NCI-H187 (cell line): ENCODE measurements around the gene TXNL4B.
"Not testable (repeated sequence)": the region's sequence is repeated elsewhere in the genome, so short reads cannot be mapped to it uniquely, and the experiment has no call there.

ENCODE experiments used
- DNase-seq, 2 experiments: peaks; one replicate each; lab custom pipeline; 2025; lab: John Stamatoyannopoulos, UW

Gene TXNL4B

GRCh38 chr16:72073560-72074230 lies 19.7 kb downstream of the TXNL4B start:
- DNase-seq: no peak

GRCh38 chr16:72072514-72073342 lies 20.7 kb downstream of the TXNL4B start:
- no peak for DNase-seq

GRCh38 chr16:72068930-72069329 lies 24.5 kb downstream of the TXNL4B start:
- DNase-seq: no peak

- no peak for DNase-seq
These were observed 26.7 kb downstream of the TXNL4B start for GRCh38 chr16:72066747-72067146.

GRCh38 chr16:72064361-72064894 lies 29.0 kb downstream of the TXNL4B start:
- no peak for DNase-seq

GRCh38 chr16:72061564-72061963 lies 31.9 kb downstream of the TXNL4B start:
- no peak for DNase-seq

GRCh38 chr16:72060405-72060804 lies 33.0 kb downstream of the TXNL4B start:
- no peak for DNase-seq

GRCh38 chr16:72059060-72059459 lies 34.4 kb downstream of the TXNL4B start:
- DNase-seq: not testable (repeated sequence)

GRCh38 chr16:72057313-72057712 lies 36.1 kb downstream of the TXNL4B start:
- not testable (repeated sequence) for DNase-seq

- DNase-seq: no peak
These were observed 37.5 kb downstream of the TXNL4B start for GRCh38 chr16:72055911-72056310.

- not testable (repeated sequence) for DNase-seq
These were observed 39.1 kb downstream of the TXNL4B start, which contains the start of gene HP for GRCh38 chr16:72054254-72054847. Gene HP (plus strand): TSS chr16:72054505. CDS start chr16:72054653, 148 bp downstream.

- no peak for DNase-seq
These were observed 41.6 kb downstream of the TXNL4B start for GRCh38 chr16:72051818-72052217.

GRCh38 chr16:72050769-72051464 lies 42.5 kb downstream of the TXNL4B start:
- DNase-seq: no peak

- no peak for DNase-seq
These were observed 44.3 kb downstream of the TXNL4B start for GRCh38 chr16:72049110-72049509.

- DNase-seq: no peak
These were observed 48.5 kb downstream of the TXNL4B start for GRCh38 chr16:72044825-72045359.

GRCh38 chr16:72044296-72044695 lies 49.1 kb downstream of the TXNL4B start:
- DNase-seq: no peak

- no peak for DNase-seq
These were observed 49.9 kb downstream of the TXNL4B start for GRCh38 chr16:72043539-72043938.

- no peak for DNase-seq
These were observed 50.4 kb downstream of the TXNL4B start for GRCh38 chr16:72043058-72043457.

- no peak for DNase-seq
These were observed 51.2 kb downstream of the TXNL4B start for GRCh38 chr16:72042157-72042660.

GRCh38 chr16:72036098-72036497 lies 57.3 kb downstream of the TXNL4B start:
- no peak for DNase-seq
